Sigmoid colon (tissue), 4 donors: ENCODE measurements around the gene ZNF568.

Experiments used
- CTCF ChIP-seq, 4 experiments: fragments of 450-650 bp in 3 of 4; fragments of 200-600 bp in 1 of 4; IDR thresholded peaks; one replicate each; pipeline ENCODE4 v1.5.1; 2016 to 2019; ENCODE audit warnings: antibody characterized with exemption in 4 of 4, mild to moderate bottlenecking in 3 of 4, moderate library complexity in 2 of 4
- EP300 ChIP-seq, 4 donors: sonication (generic); formaldehyde crosslinking; IDR thresholded peaks; one replicate each; pipeline ENCODE4 v1.6.1; 2017; ENCODE audit warnings: antibody characterized with exemption in 4 of 4
- POLR2AphosphoS5 ChIP-seq, 4 donors: sonication (generic); formaldehyde crosslinking; IDR thresholded peaks; one replicate each; pipeline ENCODE4 v1.6.1; 2017; ENCODE audit warnings: antibody characterized with exemption in 4 of 4

DNA sequence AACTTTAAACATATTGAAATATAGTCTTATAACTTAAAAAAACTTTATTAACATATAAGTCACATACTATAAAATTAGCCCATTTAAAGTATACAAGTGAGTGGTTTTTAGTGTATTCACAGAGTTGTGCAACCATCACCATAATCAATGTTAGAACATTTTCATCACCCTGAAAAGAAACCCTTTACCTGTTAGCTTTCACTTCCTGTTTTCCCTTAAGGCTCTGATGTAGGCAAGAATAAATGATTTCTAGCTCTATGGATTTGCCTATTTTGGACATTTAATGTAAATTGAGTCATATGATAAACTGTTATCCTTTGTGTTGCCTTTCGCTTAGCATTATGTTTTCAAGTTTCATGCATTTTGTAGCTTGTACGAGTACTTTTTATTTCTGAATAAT is 15.6 kb downstream of the ZNF568 start:
- TF ChIP-seq CTCF (IDR thresholded peaks at IDR 0.05): no peak
- no peak for TF ChIP-seq EP300 (IDR thresholded peaks at IDR 0.05)
- no peak for TF ChIP-seq POLR2AphosphoS5 (IDR thresholded peaks at IDR 0.05)
